ENCODE measurements around the gene HECW1.

Gene HECW1

GRCh38 chr7:43099750-43100149 is 12.7 kb upstream of the HECW1 start (continued):
- TF ChIP-seq ZNF48 (tag by site-specific recombination; IDR thresholded peaks at IDR 0.05): no peak

DNA sequence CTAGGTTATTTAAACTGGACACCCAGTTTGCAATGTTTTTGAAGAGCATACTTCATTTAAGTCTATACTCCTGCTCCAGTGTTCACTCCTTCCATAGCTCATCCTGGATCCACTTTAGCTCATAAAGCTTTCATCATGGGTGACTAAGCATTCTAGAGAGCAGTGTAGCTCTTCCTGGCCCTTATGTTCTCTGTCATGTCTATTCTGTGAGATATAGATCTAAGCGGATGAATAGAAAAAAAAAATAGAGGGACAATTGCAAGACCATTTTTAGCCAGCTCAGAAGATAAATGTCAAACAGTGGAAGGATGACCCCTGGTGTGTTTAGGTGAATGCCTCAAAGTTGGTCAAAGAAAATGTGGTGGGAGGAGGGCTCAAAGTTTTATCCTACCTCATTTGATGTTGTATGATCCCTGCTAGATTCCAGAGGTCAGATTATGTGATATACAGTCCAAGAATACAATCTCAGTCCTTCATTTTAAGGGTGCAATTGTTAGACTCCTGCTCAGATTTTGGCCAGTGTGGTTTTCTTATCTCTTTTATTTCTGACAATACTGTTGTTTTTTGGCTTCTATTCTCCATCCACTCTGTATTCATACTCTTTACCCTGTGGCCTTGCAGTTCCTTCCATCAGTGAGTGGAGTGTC is 7.5 kb upstream of the HECW1 start:
- CTCF ChIA-PET: interaction anchor here (0.6 to 1.3 kb wide), 2 partner anchors 32 to 159 kb away, joined by 3 read pairs; no protein-coding TSS in a partner anchor
- Histone ChIP-seq H3K27ac (ENCODE audit: extremely low read depth, low read depth, low read length) (no peak overlapping the region), H3K4me1 (ENCODE audit: control insufficient read depth, insufficient read depth, low read length) (no peaks in the 10 kb centered on the region), H3K36me3 (ENCODE audit: control insufficient read depth in 2 of 2, insufficient read depth in 1 of 2, low read length in 2 of 2) (no peaks in the 10 kb centered on the region), H3K4me3 (ENCODE audit: low read depth, low read length) (no peak overlapping the region), H3K9me3 (ENCODE audit: control insufficient read depth, insufficient read depth, low read depth, low read length) (no peaks in the 10 kb centered on the region)
- POLR2A ChIA-PET: no interaction called here
- TF ChIP-seq KLF10 (tag by site-specific recombination; IDR thresholded peaks at IDR 0.05): no peak
- no peak for TF ChIP-seq GFI1B (tag by site-specific recombination; IDR thresholded peaks at IDR 0.05)
- TF ChIP-seq ZNF211 (tag by site-specific recombination; IDR thresholded peaks at IDR 0.05; ENCODE audit: low read depth): no peak
- no peak for TF ChIP-seq EGR2 (tag by site-specific recombination; IDR thresholded peaks at IDR 0.05; ENCODE audit: low read depth)
- TF ChIP-seq ZNF133 (tag by site-specific recombination; IDR thresholded peaks at IDR 0.05): no peak
- no peak for TF ChIP-seq ZBTB17 (tag by site-specific recombination; IDR thresholded peaks at IDR 0.05)
- TF ChIP-seq ZBTB49 (tag by site-specific recombination; IDR thresholded peaks at IDR 0.05; ENCODE audit: low read depth): no peak
- TF ChIP-seq ZBTB8A (tag by site-specific recombination; IDR thresholded peaks at IDR 0.05): no peak
- TF ChIP-seq ZNF843 (tag by site-specific recombination; IDR thresholded peaks at IDR 0.05): no peak
- TF ChIP-seq ZNF423 (tag by site-specific recombination; IDR thresholded peaks at IDR 0.05): no peak
- no peak for TF ChIP-seq ZNF596 (tag by site-specific recombination; IDR thresholded peaks at IDR 0.05)
- no peak for TF ChIP-seq ZNF600 (tag by site-specific recombination; IDR thresholded peaks at IDR 0.05)
- TF ChIP-seq ZNF660 (tag by site-specific recombination; IDR thresholded peaks at IDR 0.05): no peak
- no peak for TF ChIP-seq ZNF394 (tag by site-specific recombination; IDR thresholded peaks at IDR 0.05; ENCODE audit: borderline replicate concordance)
- no peak for TF ChIP-seq ZNF140 (tag by site-specific recombination; IDR thresholded peaks at IDR 0.05)
- TF ChIP-seq KLF8 (tag by site-specific recombination; IDR thresholded peaks at IDR 0.05): no peak
- no peak for TF ChIP-seq ZFP41 (tag by site-specific recombination; IDR thresholded peaks at IDR 0.05; ENCODE audit: borderline replicate concordance)
- TF ChIP-seq ZBTB44 (tag by site-specific recombination; IDR thresholded peaks at IDR 0.05): no peak
- no peak for TF ChIP-seq ZNF350 (tag by site-specific recombination; IDR thresholded peaks at IDR 0.05)

DNA sequence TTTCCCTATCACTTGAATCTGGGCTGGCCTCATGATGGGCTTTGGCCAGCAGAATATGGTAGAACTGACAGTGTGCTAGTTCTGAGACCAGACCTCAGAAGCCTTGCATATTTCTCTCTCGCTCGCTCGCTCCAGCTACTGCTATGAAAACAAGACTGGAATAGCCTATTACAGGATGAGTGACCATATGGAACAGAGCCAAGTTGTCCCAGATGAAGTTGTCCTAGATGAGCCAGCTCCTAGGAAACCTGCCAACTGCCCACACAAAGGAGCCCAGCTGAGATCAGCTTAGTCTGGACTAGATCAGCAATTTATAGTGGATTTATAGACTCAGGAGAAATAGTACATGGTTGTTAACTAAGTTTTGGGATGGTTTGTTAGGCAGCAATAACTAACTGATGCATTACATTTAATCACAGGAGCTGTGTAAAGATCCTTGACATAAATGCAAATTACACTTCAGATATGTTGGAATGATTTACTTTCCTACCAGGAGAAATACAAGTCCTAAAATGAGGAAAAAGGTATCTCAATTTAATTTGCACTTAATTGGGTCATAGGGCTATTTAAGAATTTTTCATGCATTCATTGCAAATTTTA is 6.8 kb upstream of the HECW1 start:
- CTCF ChIA-PET: interaction anchor here (0.6 to 0.7 kb wide), 4 partner anchors 31 to 593 kb away, joined by 3 to 4 read pairs (median 4); no protein-coding TSS in a partner anchor
- POLR2A ChIA-PET: no interaction called here
- Histone ChIP-seq H3K4me1 (ENCODE audit: control insufficient read depth, insufficient read depth, low read length) (no peaks in the 10 kb centered on the region), H3K27ac (ENCODE audit: extremely low read depth, low read depth, low read length) (no peak overlapping the region), H3K9me3 (ENCODE audit: control insufficient read depth, insufficient read depth, low read depth, low read length) (no peaks in the 10 kb centered on the region), H3K4me3 (ENCODE audit: low read depth, low read length) (no peak overlapping the region), H3K36me3 (ENCODE audit: control insufficient read depth in 2 of 2, insufficient read depth in 1 of 2, low read length in 2 of 2) (no peaks in the 10 kb centered on the region)
- TF ChIP-seq ZSCAN5A (tag by site-specific recombination; IDR thresholded peaks at IDR 0.05) (no peak), ZNF335 (tag by site-specific recombination; conservative IDR thresholded peaks at IDR 0.05) (no peak), ZNF24 (tag by site-specific recombination; IDR thresholded peaks at IDR 0.05) (no peak), OVOL3 (tag by site-specific recombination; IDR thresholded peaks at IDR 0.05) (no peak), RBAK (tag by site-specific recombination; IDR thresholded peaks at IDR 0.05) (peak; percentile 89; the same call in 1 of the 2 replicates), ZBTB7A (tag by site-specific recombination; IDR thresholded peaks at IDR 0.05; ENCODE audit: low read depth) (no peak)
